AG08396 (cell line): Measurements from ENCODE around the gene KLHL2.

ENCODE experiments used
- DNase-seq: peaks from one replicate; pipeline ENCODE4 v3.0.0; 2012; ENCODE audit warnings: low spot score, mixed read lengths

The KLHL2 gene

DNA sequence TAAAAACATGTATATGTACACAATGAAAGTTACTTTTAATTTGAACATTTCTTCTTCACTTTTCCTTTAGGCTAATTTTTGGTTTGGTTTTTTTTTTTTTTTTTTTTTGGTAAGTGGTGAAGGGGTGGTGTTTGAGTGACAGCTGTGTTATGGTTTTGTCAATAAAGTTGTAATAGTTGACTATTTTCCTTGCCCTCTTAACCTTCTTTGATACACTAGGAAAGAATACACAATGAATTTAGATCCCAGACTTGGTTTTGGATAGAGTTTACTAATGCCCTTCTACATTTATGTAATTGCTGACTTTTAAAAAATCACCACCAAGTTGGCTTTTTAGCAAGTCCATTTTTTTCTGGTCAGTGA lies 82.0 kb downstream of the KLHL2 start:
- no peak for DNase-seq

DNA sequence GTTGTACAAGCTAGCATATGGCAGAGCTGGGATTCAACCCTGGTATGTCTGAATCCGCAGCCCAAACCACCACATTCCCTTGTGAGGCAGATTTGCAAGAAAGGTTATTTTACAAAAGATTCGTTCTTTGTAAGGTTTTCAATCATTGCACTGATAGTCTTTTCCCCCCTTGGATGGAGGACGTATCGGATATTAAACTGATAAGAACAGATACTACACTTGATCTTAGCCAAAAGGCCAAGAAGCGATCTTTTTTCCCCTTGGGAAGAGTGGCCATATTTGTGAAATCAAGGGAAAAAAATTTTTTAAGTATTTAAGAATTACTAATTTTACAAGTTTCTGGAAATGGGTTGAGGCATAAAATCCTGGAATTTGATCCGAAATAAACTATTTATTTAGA lies 85.7 kb downstream of the KLHL2 start:
- DNase-seq, result no peak

DNA sequence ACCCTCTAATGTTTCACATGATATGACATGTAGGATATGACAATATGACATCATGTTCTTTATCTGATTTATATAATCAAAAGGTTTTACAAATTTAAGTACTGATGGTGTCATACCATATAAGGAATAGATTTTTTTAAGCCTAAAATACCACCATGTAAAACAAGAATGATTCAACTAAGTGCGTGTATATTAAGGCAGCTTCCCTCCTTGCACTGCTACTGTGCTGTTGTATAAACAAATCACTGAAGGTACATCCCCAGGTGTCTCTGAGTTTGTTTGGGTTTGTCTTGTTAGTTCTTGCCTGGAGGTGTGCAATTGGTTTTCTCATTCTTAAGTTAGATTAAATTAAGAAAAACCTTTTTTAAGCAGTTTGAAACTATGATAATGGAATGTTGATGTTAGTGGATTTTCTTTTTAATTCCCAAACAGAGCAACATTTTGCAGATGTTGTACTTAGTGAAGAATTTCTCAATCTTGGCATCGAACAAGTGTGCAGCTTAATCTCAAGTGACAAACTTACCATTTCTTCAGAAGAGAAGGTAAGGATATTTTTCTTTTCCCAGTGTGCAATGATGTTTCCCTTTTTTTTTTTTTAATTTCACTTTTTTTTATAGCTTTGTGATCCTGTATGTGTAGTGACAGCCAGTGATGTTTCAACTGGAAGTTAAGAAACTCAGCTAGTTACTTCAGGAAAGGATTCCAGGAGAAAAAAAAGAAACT lies 86.7 kb downstream of the KLHL2 start:
- DNase-seq, result no peak

DNA sequence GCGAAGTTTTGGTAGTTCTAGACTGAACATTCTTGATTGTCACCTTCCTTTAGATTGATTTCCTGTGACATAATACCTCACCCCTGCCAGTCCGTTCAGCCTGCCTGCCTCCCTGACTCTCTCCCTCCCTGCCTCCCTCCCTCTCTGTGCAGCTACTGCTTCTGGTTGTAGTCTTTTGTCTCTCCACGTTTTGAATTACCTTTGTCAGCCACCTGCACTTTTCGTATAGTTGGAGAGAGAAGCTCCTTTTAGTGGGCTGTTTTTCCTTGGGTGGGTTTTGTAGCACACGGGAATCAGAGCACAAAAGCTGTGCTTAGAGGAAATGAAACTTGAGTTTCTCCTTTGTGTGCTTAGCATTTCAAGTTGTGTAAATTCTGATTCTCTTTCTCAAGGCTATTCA lies 87.5 kb downstream of the KLHL2 start:
- no peak for DNase-seq

DNA sequence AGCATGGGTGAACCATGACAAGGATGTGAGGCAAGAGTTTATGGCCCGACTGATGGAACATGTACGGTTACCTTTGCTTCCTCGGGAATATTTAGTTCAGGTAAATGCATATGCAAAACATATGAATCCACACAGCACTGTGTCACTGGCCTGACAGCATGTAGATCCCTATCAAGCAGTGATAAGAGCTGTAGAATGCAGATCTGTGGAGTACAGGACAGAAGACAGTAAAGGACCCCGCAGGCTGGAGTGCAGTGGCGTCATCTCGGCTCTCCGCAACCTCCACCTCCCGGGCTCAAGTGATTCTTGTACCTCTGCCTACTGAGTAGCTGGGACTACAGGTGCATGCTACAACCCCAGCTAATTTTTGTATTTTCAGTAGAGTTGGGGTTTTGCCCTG lies 90.3 kb downstream of the KLHL2 start:
- no peak for DNase-seq

DNA sequence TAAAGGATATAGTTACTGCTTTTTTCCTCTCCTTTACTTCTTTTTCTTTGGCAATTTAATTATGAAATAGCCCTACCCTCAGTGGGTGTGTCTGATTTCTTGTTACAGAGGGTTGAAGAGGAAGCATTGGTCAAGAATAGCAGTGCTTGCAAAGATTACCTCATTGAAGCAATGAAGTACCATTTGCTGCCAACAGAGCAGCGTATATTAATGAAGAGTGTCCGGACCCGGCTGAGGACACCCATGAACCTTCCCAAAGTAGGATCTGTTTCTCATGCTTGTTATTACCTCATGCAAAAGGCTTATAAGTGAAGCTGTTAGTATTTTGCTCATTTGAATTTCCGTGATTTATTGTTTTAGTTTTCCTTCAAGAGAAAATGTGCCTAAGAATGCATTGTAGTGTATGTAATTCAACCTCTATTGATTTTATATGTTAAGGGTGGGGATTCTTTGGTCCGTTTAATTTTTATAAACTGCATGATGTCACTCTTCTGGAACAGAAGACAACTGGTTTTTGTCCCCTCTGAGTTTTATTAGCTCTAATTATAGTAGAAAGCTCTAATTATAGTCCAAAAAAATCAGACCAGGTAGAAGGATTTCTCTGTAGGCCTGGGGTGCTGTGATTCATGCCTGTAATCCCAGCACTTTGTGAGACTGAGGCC lies 92.2 kb downstream of the KLHL2 start:
- no peak for DNase-seq

DNA sequence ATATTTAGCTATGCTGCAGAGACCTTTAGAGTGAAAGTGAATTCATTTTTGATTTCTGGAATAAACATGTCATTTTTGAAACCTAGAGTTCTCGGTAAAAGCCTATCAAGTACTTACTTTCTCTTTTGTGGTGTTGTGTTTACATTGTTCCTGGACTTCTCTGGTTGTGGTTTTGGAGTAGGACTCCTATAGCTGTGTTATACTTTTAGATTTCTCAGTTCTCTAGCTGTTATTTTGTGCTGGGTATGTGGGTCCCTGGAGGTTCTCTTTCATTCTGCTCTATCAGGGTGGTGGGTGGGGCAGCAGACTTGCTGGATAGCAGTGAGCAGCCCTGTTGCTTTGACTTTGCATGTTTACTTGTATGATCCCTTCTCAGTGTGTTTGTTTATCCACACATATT lies 94.5 kb downstream of the KLHL2 start:
- DNase-seq, result peak; percentile 21

DNA sequence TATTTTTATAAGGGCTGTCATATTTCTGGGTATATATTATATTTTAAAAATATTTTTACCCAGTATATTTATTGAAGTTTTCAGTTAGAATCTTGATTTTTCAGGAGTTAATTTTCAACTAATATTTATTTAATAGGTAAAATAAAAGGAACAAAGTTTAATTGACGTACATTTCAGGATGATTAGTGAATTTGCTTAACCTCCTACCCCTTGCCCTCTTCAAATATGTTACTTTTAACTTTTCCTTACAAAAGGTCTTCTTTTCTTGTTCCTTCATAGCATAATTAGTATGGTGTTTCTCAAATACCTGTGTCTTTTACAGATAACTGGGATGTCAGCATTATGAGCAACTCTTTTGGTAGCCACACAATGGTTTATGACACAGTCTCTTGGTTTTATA lies 95.3 kb downstream of the KLHL2 start:
- DNase-seq, result no peak

DNA sequence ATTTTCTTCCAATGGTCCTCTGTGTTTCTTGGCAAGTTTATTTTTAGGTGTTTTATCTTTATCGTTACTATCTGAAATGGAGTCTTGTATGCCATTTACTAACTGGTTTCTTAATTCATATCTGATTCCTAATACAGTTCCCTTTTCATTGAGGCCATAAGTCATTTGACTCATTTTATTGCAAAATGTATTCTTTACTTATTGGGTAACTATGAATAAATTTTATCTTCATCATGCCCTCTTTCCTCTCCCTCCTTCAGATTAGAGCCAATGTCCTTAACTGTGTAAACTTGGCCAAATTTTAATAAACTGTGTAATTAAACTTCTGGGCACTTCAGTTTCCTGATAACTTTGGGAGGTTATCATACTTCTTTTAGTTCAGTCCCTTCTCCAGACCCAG lies 100.8 kb downstream of the KLHL2 start:
- no peak for DNase-seq

DNA sequence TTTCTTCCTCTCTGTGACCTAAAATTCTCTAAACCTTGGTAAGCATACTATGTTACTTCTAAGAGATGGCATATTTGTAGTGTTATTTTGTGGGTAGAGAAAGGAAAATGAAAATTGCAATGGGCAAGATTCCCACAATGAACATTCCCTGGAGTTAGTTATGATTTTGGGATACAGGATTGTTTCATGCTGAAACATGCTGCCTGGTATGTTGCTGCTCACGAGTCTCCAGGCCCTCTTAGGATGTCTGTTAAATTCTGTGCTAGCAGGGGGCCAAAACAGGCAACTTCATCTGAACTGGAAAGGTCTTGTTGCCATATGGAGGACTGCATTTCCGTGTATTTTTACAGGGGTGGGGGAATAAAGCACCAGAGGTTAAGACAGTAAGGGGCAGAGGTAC lies 101.2 kb downstream of the KLHL2 start:
- DNase-seq, result no peak

DNA sequence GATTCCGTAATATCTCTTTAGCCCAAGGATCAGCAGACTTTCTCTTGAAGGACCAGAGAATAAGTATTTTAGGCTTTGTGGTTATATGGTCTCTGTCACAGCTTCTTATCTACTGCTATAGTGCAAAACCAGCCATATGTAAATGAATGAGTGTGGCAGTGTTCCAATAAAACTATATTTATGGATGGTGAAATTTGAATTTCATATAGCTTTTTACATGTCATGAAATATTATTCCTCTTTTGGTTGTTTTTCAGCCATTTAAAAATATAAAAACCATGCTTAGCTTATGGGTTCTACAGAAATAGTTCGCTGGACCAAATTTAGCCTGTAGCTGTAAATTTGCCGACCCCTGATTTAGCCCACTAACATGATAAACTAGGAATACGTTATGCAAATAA lies 102.1 kb downstream of the KLHL2 start:
- no peak for DNase-seq

DNA sequence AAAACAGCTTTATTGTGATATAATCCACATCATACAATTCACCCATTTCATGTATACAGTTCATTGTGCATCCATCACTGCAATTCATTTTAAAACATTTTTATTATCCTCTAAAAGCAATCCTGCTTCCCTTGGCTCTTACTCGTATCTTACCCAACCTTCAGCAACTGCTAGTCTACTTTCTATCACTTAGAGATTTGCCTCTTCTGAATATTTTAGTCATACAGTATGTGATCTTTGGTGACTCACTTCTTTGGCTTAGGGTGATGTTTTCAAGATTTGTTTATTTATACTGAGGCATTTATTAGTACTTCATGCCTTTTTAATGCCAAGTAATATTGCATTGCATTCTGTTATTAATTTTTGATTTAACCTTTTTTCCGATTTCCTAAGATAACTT lies 105.1 kb downstream of the KLHL2 start:
- peak; percentile 14 for DNase-seq

DNA sequence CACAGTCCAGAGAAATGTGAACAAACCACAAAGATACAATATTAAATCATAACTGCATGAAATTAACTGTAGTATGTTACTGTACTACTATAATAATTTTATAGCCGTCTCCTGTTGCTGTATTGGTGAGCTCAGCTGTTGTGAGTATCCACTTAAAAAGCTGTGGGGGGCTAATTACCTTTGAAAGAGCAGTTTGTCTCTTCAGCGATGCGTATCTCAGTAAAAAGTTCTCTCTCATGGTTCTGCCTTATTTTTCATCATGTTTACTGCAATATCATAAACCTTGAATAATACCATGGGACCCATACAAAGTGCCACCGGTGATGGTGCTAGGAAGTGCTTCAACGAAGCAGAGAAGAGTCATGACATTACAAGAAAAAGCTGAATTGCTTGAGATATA lies 111.7 kb downstream of the KLHL2 start:
- no peak for DNase-seq

DNA sequence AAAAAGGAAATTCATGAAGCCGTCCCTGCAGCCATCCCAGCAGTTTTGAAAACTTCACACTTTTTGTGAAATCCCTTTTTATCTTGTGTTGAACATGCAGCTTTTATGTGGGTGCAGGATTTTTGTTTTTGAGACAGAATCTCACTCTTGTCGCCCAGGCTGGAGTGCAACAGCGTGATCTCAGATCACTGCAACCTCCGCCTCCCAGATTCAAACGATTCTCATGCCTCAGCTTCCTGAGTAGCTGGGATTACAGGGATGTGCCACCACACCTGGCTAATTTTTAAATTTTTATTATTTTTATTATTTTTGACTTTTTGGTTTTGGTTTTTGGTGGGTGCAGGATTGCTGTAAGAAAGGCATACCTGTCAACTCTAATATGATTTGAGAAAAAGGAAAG lies 112.1 kb downstream of the KLHL2 start:
- DNase-seq, result no peak

DNA sequence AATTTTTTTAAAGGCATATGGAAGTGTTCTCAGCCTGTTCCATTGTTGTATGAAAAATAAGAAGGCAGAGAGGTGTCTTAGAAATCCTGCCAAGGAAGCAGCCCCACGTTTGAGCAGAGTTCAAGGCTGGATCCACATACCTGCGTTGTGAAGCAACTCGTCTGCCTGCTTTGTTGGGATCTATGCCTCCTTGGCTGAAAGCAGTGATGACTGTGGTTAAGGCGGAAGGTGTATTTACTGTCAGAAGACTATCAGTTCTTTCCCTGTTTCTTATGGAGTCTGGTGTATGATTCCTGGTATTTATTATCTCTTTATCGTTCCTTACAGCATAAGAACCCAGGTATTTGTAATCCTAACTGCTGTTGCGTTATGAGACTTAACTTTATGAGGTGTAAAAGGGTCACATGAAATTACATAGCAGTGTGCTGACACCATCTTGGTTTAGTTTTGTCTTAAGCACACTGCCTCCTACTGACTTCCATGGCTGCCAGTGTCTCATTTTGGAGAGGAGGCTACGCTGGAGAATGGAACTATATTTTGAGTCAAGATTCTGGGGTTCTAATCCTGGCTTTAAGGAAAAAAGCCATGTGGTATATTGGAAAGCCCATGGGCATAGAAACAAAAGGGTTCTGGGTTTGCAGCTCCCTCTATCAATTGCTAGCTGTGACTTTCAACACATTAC lies 117.0 kb downstream of the KLHL2 start:
- DNase-seq, result no peak

DNA sequence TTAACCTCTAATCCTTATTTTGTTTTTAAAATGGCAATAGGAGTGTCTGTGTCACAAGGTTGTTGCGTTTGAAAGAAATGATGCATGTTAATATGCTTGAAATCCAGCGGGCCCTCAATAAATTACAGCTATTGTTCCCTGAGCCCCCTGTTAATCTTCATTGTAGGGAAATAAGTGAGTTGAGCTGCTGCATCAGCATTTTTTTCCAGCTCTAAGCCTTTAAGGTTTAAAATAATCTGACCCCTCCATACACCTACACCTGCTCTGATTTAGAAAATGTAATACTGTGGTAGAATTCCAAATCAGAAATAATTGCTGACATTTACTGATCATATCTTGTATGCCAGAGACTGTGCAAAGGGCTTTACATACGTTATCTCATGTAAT lies 117.5 kb downstream of the KLHL2 start:
- no peak for DNase-seq

DNA sequence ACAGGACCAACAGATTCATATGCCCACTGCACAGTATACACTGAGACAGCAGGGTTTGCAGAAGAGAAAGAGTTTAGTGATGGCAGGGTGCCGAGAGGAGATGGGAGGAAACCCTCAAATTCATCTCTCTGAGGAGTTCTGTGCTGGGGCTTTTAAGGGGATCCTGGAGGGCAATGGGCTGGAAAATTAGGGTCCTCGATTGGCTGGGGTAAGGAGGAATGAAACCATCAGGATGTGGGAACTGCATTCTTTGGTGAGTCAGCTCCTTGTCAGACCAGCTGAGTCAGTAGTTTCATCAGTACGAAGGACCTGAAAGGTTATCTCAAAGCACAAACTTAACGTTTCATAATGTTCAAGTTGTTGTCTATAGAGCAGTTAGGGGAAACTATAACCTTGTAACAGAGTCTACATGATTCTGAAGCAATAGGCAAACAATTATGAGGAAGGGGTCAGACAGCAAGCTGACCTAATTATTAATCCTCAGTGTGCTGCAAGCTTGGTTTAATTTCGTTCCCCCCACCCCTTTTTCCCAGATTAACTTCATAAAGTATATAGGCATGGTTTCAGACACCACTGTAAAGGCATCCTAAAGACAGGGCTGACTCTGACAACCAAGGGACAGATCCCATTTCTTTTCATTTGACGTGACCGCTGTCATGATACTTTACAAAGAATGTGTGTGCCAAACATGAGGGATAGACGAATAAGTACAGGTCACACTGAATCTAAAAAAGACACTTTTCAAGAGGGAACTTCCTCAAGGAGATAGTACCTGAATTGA lies 118.6 kb downstream of the KLHL2 start:
- DNase-seq, result peak; percentile 24

DNA sequence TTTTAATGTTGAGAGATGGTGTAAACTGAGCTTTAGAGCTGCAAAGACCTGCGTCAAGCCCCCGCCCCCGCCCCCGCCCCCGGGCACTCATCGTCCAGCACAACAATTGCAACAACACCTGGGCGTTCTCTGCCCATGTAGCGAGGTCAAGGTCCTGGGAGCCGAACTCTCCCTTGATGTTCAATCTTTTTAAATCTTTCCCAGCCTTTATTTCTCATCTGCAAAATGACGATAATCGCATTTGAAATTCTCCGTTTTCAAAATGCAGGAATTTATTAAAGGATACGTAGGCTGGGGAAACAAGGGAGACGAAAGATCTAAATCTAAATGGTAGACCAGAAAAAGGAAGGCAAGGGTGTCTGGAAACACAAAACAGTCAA lies 119.5 kb downstream of the KLHL2 start:
- DNase-seq, result peak; percentile 29

DNA sequence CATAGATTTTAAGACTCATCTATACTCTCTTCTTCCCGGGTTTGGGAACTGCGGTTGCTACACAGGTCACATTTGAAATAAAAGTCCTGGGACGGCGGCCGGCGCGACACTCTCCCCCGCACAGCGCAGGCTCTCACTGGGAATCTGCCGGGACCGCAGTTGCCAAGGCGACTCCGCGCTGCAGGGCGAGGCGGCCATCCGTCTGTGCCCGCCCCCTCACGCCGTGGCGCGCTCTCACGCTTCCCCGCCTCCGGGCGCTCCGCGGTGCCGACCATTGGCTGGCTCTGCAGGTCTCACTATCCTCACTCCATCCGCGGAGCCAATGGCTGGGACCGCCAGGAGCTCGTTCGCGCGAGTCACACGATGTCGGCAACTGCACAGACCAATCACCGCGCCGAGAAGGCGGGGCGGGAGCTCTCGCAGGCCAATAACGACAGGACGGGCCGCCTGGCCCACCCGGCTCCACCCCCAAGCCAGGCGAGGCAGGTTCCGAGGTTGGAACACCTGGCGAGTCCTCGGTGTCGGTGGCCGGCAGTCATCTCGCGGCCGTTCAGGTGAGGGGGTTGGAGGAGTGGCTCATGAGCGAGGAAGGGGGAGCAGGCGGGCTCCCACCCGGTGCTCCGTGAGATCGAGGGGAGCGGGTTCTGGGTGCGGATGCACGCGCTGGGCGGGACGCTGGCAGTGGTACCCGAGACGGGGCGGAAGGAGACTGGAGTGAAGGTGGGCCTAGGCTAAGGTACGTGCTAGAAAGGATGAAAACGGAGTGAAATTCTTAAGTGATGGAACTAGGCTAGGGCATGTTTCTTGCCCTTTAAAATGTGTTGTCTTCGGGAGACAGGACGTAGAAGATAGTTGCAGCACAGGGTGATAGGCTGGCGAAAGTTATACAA lies 120.1 kb downstream of the KLHL2 start, which contains the start of gene MSMO1:
Gene MSMO1, plus strand, starts transcription at position 459 of the 890 bp plus-strand sequence. CDS start 5,702 bp downstream, outside the sequence.
- DNase-seq, result peak; percentile 96

DNA sequence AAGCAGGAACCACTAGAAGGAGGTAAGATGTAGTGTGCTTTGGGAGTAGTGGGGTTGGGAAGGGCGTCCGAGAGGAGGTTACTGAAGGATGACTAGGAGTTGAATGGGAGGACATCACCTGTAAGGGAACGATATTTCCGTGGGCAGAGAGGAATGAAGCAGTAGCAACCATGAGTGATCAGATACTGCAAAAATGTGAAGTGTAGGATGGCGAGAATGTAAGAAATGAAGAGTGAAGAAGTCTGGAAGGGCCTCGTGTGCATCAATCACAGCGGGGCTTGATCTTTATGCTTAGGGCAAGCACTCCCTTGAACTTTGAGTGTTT lies 120.7 kb downstream of the KLHL2 start:
- DNase-seq, result no peak

DNA sequence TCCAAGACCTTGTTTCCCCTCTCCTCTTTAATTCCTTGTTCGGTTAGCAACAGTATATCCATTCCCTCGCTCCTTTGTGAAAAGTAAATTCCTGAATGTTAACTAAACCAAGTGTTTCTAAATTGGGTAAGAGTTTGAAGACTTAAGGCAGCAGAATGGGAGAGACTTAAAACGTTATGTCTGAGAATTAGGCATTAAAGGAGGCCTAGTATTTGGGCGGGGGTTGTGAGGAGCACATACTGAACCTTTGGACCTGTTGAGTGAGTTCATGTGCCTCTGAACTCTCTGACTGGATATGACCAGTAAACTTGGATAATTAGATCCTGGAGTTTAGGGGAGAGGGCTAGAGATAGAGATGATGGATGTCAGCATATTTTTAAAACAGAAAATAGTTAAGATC lies 121.3 kb downstream of the KLHL2 start:
- DNase-seq, result no peak

DNA sequence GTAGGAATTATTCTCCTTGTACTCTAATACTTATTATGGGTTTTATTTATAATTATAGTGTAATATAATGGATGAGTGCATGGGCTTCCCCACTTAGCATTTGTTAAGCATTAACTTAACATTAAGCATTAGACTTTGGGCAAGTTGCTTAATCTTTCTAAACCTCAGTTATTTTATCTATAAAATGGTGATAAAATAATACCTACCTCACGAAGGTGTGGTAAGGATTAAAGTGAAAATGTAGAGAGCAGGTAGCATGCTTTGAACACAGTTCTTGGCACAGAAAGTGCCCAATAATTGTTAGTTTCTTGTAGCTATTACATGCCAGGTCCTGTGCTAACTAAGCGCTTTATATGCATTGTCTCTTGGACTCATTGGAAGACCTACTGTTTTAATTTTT lies 122.7 kb downstream of the KLHL2 start:
- DNase-seq, result no peak
